Stimulated activated CD4-positive, alpha-beta T cell treated with anti-CD3 and anti-CD28 coated beads, Interleukin-15, amount 100 ng/mL, for 48 hours (primary cell): Measurements from ENCODE around the gene WWOX.

Experiments used
- DNase-seq, 2 donors: peaks; one replicate each; pipeline ENCODE4 v3.0.0-alpha.2; 2020; ENCODE audit warnings: low read depth in 2 of 2

The WWOX gene

DNA sequence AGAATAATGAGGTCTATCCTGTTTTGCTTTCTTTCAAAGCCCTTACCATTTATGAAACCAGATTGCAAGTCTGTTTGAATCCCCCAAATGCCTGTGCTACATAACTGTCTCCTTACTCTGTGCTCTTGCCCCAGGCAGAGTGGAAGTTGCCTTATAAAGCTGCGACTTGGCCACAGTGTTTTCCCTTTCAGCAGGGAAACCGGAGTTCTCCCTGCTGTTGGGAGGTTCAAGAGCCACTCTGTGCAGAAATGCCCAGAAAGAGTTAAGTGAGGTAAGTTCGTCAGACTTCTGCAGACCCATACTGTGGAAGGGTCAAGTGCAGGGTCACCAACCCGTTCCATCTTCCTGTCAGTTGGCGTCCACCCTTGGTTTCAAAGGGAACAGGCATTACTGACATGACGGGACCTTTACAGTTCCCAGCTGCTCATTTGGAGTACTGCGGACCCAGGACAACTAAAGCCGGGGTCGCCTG is 508.9 kb downstream of the WWOX start:
- DNase-seq, result no peak

DNA sequence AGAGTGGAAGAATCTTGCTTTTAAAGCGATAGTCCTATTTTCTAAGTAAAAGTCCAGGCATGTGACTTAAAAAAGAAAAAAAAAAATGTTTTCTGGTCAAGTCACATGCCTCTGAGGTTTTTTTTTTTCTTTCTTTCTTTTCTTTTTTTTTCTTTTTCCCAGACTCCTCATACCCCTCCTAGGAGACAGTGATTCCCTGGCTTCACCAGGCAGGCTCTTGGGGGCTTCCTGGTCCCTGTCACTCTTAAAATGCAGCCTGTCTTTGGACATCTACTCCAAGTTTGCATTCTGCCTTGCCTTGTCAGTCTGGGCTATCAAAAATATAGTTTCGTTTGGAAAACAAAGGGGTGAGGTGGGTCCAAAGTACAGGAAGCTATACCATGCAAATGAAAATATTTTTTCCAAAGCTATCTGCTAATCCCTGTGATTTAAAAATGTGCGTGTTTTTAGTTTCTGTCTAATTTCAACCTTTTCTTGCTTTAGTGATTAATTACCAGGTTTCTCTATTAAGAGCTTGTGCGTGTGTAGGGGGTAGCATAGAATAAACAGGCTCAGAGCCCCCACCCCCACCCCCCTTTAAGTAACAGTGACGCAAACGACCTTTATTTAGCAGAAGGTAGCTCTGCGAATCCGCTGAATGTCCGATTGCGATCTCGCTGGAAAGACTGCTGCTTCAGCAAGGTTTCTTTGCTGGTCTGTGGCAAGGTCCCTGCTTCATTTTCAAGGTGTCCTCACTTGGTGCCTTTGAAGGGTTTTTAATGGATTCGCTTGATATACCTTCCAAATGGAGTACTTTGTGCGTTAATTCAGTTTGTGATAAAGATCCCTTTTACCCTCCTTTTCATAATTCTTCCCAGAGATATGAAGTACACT is 510.2 kb downstream of the WWOX start:
- no peak for DNase-seq

DNA sequence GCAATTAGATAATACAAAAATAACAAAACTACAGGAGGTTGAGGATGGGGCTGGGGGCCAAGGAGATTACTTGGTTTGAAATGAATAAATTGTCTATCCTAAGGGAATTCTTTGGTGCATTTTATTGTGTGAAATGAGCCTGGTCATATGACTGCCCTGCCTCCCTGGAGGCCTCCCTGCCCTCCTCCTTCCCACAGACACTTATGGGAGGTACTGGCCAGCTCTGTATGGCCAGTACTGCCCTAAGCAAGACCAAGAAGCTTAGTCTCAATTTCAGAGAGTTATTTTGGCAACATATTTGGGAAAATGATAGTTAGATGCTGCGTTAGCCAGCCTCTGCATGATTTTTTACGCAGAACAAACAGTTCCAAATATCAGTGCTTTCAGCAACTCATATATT is 511.9 kb downstream of the WWOX start:
- no peak for DNase-seq

DNA sequence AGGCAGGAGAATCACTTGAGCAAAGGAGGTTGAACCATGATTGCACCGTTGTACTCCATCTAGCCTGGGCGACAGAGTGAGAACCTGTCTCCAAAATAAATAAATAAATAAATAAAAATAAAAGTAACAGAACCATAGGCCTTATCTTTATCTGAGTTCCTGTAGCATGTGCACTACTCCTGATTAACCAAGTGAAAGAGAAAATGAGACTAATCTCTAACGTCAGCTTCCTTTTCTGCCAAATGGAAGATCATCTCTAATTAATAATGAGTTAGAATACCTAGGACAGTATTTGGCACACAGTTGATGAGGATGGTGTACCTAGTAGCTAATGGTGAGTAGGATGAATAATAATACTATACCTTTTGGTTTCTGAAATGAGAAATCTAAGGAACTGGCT is 520.4 kb downstream of the WWOX start:
- DNase-seq, result no peak

DNA sequence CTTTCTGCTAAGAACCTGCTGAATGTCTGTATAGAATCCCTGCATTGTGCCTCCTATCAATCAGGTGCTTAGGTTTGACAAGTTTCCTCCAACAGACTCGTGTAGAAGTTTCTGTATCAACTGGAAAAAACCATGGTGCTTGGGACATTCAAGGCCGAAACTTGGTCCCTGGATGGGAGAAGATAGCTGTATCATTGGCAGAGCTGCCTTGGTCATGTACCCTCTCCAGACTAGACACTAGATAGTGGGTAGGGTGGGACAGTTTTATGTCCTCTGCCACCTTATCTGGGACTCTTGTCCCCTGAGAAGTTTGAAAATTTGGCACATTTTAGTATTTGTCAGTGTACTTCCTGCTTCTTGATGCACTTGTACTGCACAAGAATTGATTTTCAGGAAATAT is 520.8 kb downstream of the WWOX start:
- no peak for DNase-seq

DNA sequence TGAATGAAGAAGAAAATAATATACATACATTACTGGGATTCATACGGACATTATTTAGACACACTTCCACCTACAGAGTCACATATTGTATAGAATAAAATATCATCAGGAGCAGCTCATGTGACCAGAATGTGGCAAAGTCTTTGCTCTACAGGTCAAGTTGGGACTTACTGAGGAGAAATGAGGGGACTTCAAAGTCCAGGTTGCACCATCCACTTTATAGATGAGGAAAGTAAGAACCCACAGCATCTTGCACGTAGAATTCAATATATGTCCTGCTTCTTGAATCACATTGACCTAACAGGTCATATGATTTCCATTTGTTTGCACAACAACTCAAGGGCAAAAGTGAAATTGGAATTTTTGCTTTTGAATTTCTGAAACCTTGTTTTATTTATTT is 524.3 kb downstream of the WWOX start:
- DNase-seq, result no peak

DNA sequence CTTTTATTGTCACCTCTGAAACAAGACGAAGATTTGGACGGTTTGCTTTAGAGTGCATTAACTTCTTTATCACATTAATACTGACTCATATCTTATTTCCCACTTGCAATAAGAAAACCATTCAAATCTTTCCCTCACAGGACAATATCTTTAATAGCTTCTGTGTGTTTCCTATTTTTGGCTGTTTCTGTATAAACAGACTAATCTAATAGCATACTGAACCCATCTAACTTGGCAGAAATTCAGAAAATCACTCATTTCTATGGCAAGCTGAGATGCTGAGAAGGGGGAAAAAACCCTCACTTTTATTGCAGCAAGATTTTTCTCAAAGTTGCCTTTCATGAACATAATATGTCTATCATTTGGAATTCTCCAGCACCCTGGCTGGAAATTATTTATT is 524.9 kb downstream of the WWOX start:
- no peak for DNase-seq

DNA sequence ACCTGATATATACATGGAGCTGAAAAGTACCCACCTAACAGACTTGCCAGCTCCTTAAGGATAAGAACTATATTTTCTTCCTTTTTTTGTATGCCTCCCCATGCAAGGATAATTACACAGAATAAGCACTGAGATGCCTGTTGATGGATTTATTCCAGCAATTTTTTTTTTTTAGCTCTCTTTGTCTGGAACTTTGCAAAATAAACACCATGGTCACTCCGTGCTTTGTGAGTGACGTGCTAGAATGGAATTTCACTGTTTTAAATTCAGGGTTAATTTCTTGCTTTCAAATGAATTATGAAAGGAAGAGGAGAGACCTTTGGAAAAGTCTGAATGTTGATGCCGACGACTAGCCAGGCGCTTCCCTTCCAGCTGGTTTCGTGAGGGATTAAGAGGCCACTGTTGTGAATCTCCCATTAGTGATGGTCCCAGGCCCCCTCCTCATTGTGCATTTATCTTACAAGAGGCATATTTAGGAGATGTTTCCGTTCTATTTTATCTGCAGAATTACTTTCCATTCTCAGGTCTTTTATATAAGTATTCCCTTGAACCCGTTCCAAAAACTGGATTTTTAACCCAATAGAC is 529.1 kb downstream of the WWOX start:
- DNase-seq, result no peak

DNA sequence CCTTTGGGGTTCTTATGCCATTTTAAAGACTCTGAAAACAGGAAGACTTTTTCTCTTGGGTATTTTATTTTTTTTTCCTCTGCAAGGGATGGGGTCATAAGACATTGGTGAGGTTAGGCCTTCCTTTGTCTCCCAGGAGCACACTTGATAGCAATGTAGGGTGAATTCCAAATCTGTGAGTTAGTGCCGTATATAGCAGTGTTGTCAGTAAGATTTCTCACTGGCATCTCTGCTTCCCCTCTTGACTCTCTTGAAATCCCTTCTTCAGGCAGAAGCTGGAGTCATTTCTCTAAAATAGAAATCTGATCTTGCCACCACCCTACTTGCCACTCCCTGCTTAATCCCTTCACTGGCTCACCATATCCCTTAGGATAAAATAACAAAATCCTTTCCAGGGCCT is 529.7 kb downstream of the WWOX start:
- DNase-seq, result no peak

DNA sequence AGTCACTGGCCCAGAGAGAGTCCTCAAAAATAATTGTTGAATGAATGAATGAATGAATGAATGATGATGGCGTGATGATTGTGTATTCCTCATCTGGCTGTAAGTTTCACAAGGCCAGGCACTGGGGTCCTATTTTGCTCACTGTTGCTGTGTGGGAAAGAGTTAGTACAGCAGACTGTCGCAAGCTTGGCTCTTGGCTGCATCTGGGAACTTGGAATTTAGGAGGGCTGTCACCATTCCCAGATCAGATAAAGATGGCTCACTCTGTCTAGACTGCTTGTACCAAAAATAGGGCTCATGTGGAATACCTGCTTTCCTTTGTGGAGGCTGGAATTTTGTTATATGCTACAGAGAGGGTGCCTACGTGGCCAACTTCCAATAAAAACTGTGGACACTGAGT is 530.6 kb downstream of the WWOX start:
- DNase-seq, result no peak

DNA sequence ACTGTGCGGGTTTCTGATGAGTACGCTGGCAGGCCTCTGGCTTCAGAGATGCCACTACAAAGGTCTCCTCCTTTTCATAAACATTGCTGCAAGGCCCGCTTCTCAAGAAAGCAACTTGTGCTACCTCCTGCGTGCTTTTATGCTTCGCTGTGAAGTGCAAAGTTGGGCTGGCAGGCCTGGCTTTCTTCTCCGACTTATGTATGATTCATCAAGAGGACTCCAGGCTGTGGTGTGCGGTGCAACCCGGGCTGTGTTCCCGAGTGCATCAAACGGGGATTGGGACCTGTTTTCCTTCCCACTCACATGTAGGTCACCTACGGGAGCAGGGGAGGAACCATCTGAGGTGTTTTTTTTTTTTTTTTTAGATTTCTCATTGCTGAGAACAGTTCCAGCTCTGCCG is 534.1 kb downstream of the WWOX start:
- DNase-seq, result no peak

DNA sequence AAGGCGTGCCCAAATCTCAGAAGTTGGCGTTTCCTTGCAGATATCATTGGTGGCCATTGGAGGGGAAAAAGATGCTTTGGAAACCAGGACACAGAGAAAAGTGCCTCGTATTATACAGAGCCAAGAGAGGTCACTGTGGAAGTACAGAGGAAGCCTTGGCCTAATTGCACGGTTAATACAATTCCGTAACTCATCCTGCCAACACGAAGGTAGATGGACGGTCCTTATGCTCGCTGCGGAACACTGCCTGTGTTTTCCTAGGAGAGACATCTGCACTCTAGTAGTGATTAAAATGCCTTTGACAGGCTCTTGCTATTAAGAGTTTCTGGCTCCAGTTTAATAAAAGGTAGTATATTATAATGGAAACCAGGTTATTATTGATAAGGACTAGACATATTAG is 536.4 kb downstream of the WWOX start:
- DNase-seq, result no peak

DNA sequence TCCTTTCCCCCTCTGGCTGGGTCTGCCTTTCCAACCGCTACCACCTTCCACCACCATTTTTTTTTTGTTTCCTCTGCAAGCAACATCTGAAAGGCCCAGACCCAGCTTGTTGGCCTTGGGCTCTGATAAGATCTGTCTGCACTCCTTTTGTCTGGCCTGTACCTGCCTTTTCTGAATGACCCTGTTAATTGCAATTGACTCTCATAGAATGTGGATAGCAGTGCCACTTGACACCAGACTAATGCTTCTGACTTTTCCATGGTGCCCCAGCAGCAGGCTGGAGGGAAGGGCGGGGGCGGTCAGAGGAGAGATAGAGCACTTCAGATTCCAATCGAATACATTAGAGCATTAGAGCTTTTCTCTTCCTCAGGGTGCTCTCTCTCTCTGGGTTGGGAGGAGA is 538.9 kb downstream of the WWOX start:
- DNase-seq, result no peak

DNA sequence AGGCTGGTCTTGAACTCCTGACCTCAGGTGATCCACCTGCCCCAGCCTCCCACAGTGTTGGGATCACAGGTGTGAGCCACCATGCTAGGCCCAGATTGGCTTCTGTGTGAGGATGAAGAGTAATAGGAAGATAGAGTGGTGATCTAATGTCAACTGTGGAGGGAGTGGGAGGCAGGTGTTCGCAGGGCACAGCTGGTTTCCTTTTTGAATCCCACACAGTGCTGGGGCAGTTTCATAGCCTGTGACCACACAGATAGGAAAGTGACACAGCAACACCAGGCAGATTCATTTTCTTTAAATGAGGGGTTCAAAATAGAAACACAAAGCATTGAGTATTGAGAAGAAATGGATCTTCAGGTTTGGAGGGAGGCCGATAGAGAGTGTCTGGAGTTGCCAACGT is 540.3 kb downstream of the WWOX start:
- peak; percentile 4 to 12 for DNase-seq

DNA sequence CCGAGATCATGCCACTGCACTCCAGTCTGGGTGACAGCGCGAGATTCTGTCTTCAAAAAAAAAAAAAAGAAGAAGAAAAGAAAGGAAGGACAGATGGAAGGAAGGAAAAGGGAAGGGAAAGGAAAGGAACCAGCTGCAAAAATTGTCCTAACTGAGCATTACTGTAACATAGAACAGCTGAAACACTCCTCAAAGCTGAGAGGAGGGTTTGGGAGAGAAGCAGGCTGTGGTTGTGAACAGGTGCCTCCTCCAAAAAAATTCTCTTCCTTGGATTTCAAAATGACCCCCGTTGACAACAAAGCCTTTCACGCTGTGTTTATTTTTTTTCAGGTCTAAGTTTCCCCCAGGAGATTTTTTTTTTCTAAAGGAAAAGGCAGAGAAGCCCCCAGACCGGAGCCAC is 541.4 kb downstream of the WWOX start:
- no peak for DNase-seq

DNA sequence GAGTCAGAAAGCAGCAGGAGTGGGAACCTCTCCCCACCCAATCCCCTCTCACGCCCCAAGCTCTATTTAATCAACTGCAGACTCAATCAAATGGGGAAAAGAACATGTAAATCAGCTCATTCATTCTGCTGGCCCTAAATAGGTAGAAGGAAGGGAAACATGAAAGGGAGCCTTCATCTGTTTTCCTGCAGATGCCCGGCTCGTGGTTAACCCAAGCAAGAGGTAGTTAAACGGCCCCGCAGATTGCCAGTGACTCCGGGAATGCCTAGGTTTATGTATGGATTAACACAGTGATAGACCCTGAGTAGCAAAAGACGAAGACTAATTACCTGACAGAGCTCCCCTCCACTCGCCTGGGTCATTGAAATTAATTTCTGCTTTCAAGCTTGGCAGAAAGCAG is 542.0 kb downstream of the WWOX start:
- DNase-seq, result no peak

DNA sequence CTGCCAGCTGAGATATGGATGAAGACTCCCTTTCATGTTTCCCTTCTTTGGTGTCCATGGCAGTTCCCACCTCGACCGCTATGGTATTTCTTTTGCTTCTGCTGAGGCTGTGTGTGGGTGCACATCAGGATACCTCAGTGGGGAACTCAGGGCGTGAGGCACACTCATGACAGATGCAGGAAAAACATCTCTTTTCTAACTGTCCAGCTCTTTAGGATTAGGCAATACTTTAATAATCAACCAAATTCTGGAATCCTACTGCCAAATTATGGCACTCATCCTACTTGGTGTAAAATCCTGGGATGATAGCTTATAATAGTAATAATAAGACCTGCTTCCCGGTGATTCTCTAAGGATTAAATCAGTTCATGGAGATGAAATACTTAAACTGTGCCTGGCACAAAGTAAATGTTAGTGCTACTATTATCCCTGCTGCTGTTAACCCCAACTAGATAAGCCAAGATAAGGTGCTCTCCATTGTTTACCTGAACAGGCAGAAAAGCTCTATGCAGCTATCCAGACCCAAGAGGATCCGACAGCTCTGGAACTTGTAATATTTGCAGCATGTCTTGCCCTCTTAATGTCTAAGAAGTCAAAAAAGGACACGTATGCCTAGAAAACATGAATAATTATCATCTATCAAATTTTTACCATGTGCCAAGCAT is 543.3 kb downstream of the WWOX start:
- no peak for DNase-seq

DNA sequence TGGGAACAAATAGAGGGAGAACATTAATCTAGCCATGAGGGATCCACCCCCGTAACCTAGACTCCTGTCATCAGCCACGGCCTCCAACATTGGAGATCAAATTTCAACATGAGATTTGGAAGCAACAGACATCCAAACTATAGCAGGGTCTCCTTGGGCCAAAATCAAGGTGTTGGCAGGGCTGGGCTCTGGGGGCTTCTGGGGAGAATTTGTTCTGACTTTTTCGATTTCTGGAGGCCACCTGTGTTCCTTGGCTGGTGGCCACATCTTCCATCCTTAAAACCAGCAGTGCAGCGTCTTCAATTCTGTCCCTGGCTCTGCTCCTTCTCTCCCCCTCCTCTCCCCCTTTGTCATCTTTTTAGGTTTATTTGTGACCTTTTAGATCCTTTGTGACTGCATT is 546.2 kb downstream of the WWOX start:
- no peak for DNase-seq

DNA sequence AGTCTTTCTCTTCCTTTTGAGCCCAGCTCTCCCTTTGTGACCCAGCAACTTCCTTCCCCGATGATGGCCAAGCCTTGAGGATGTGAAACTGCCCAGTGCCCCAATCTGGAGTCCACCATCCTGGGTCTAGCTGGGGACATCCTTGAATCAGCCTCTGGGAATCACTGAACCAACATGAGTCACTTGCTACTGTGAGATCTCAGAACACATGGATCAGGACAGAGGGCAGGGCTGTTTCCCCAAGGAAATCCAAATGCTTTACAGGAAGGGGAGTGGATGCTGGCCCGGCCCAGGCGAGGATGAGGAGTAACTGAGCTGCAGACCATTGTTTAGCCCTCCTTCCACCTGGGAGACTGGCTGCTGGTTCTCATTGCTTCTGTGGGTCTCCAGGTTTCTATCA is 547.6 kb downstream of the WWOX start:
- DNase-seq, result no peak

DNA sequence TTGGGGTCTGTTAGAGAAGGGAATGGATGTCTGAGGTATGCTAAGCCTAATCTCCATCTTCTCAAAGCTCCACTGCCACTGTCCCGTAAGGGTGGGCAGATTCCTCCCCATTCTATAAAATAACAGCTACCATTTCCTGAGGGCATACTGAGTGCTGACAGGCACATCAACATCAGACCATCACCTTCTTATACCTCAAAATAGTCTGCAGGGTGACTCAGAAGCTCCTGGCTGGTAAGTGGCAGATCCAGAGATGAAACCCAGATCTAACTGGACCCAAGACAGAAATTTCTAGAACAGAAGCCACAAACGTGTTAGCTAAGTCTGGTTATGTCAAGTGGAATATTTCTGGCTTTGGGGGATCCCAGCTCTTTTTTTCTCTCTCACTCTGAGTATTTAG is 548.0 kb downstream of the WWOX start:
- no peak for DNase-seq

DNA sequence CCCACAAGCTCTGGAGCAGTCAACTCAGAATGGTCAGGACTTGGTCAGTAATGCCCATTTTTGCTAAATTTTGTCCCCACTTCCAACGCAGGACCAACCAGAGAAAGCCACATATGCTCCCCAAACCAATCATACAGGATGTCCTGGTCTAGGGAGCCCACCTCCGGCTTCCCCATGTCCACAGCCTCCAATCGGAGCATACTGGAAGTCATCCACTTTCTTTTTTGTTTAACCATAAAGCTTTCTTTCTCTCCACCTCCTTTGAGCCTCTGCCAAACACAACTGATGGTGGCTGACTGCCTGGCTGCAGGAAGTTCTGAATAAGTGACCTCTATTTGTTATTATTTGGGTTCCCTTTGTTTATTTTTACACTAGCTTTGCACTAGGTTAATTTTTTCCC is 549.1 kb downstream of the WWOX start:
- DNase-seq, result no peak

DNA sequence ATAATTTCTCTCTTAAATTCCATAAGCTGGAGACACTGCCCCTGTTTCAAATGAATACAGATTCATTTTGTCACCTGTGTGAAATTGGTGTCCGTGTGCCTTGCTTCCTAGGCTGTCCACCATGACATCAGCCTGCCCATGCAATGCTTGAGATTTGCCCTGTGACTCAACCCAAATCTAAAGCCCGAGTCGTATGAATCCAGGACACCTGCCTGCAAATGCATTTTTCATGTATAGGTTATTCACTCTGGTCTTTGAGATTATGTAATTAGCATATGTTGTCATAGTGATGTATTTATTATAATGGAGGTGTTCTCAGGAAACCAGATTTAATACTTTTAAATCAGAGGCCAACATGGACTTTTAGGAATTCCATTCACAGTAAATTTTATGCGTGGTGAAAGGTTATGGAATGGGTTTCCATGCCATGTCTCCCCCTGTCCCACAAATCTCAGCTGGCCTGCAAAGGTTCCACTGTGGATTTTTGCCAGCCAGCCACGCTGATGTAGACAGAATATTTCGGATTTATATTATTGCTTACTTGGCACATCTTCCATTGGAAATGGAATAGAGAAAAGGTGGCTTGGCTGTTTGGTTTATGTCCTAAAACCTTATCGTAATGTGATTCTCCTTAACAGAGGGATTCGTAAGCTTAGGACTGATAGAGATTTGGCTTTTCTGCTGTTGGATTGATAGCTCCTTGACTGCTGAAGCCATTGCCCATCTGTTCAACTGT is 551.1 kb downstream of the WWOX start:
- no peak for DNase-seq
